Kidney (tissue), 14 donors: ENCODE measurements around the gene C11orf54. TPM values are rescaled to one million over a fixed set of nuclear protein-coding genes. Genes with fewer than 3 reads are reported as not detected.
"Not testable (repeated sequence)": the region's sequence is repeated elsewhere in the genome, so short reads cannot be mapped to it uniquely, and the experiment has no call there.

ENCODE experiments used
- DNase-seq, 5 donors: peaks; one replicate each; pipeline ENCODE4 v3.0.0-alpha.2; 2013 to 2020
- FAIRE-seq: peaks from 2 replicates; lab custom pipeline; 2012; peaks lifted over from hg19 to GRCh38; lab: Jason Lieb, UNC
- H3K27ac ChIP-seq, 2 donors: one replicate each; pipeline ENCODE4 v1.7.0; 2013; ENCODE audit warnings: low read depth in 2 of 2, low read length in 2 of 2, inconsistent platforms in 1 of 2
- H3K27me3 ChIP-seq: one replicate; pipeline ENCODE4 v1.7.1; 2013; ENCODE audit warnings: low read length, inconsistent platforms; ENCODE audit not compliant: control insufficient read depth, insufficient read depth
- H3K36me3 ChIP-seq, 3 donors: one replicate each; pipeline versions ENCODE4 v1.7.0 to v1.7.1; 2013; ENCODE audit warnings: low read length in 3 of 3, control low read depth in 1 of 3, inconsistent platforms in 1 of 3; ENCODE audit not compliant: insufficient read depth in 3 of 3, control insufficient read depth in 2 of 3
- H3K4me1 ChIP-seq, 3 donors: one replicate each; pipeline versions ENCODE4 v1.7.0 to v1.7.1; 2013; ENCODE audit warnings: low read length in 3 of 3, inconsistent platforms in 1 of 3, low read depth in 1 of 3; ENCODE audit not compliant: control insufficient read depth in 2 of 3, insufficient read depth in 2 of 3
- H3K4me3 ChIP-seq, 3 donors: one replicate each; pipeline versions ENCODE4 v1.7.0 to v1.8.1; 2013; ENCODE audit warnings: low read length in 3 of 3, control low read depth in 1 of 3, inconsistent platforms in 1 of 3
- H3K9ac ChIP-seq, 3 donors: one replicate each; pipeline versions ENCODE4 v1.7.0 to v1.7.1; 2013; ENCODE audit warnings: low read length in 3 of 3, control low read depth in 1 of 3, inconsistent platforms in 1 of 3
- H3K9me3 ChIP-seq, 3 donors: one replicate each; pipeline versions ENCODE4 v1.7.0 to v1.7.1; 2013; ENCODE audit warnings: low read length in 3 of 3, control low read depth in 1 of 3, inconsistent platforms in 1 of 3; ENCODE audit not compliant: control insufficient read depth in 2 of 3, insufficient read depth in 1 of 3
- CTCF ChIP-seq: IDR thresholded peaks from 3 replicates; pipeline ENCODE4 v1.5.1; 2012; ENCODE audit warnings: mild to moderate bottlenecking, moderate library complexity, borderline replicate concordance; ENCODE audit not compliant: insufficient read depth; ENCODE audit errors: extremely low read depth
- intact Hi-C: fragments of 100-400 bp; cut with DNase I; formaldehyde crosslinking; loops from one replicate; pipeline ENCODE4 v1.11.1; 2022
- polyA plus RNA-seq: library from polyadenylated mRNA; stranded (reverse); fragments of 350-450 nt; fragmentation: Illumina TruSeq; extraction: RNeasy Lipid Tissue Mini Kit (QIAGEN cat#74804); gene quantifications from one replicate; pipeline ENCODE4 v1.2.3, GENCODE V29; 2014; ENCODE audit warnings: low read depth, low replicate concordance; ENCODE audit not compliant: insufficient read depth
- total RNA-seq: library from RNA; stranded (reverse); fragmentation: NEBNext Ultra II Directional; extraction: Animal tissue kit (Norgen Biotek cat#: 25700); gene quantifications from one replicate; pipeline ENCODE4 v1.2.1, GENCODE V29; 2021
- donor health status: control.
- donor health status: control.
- donor health status: control.
- donor health status: control.
- donor health status: control.
- donor health status: DM: yes; HTN: yes; CAD: no.
- donor health status: Normal renal cell carcinoma (clear cell type).

C11orf54 gene
- total and polyA plus RNA-seq, 2 donors from 2014 or later = 101 to 211 TPM

DNA sequence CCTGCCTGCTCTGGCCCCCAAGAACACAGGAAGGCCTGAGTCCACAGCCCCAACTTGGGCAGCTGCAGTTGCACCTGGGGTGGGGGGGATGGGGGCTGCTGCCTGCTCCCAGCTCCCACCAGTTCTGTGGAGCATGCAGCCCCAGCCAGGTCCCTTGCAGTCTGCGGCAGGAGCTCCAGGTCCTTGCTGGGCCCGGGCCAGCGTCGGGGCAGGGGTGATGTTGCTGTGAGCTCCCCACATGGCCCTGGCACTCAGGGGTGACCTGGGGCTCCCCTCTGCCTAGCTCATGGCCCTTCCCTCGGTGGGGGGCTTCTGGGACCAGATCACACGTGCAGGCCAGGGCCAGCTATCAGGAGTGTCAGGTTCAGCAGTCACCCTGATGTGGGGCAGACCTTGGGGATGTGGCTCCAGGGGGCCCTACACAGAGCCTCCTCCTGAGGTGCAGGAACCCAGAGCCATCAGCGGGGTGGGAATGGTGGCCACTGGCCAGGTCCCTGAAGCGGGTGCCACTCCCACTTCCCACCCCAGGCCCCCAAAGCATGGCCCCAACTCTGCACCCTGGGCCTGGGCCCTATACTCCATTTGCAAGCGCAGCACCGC lies 32.2 kb downstream of the C11orf54 start:
- Histone ChIP-seq H3K27me3 (no peaks in the 10 kb centered on the region), H3K27ac (no peak overlapping the region), H3K36me3 (no peaks in the 10 kb centered on the region), H3K9me3 (no peaks in the 10 kb centered on the region), H3K4me3 (no peak overlapping the region), H3K9ac (no peak overlapping the region), H3K4me1 (no peaks in the 10 kb centered on the region)
- DNase-seq = no peak
- intact Hi-C loops = no loop called here
- no peak for TF ChIP-seq CTCF
- no peak for FAIRE-seq

- H3K4me1 ChIP-seq, H3K36me3 ChIP-seq, H3K4me3 ChIP-seq, H3K9ac ChIP-seq, intact Hi-C loops, FAIRE-seq, H3K27ac ChIP-seq, DNase-seq, H3K9me3 ChIP-seq, H3K27me3 ChIP-seq: not testable (repeated sequence)
Observed at GRCh38 chr11:93774560-93774959, 33.1 kb downstream of the C11orf54 start.

- no peak for FAIRE-seq
Observed at GRCh38 chr11:93775289-93775688, 33.8 kb downstream of the C11orf54 start.

GRCh38 chr11:93783362-93783761 lies 41.9 kb downstream of the C11orf54 start:
- no peak for FAIRE-seq
- intact Hi-C loops = no loop called here

More at GRCh38 chr11:93775289-93775688, 33.8 kb downstream of the C11orf54 start:
- Histone ChIP-seq H3K27ac (no peak overlapping the region), H3K4me3 (no peak overlapping the region), H3K36me3 (no peaks in the 10 kb centered on the region), H3K4me1 (no peaks in the 10 kb centered on the region), H3K9ac (no peak overlapping the region), H3K27me3 (no peaks in the 10 kb centered on the region), H3K9me3 (no peaks in the 10 kb centered on the region)
- intact Hi-C loops = no loop called here
- DNase-seq = no peak
- TF ChIP-seq CTCF = no peak

More at GRCh38 chr11:93783362-93783761, 41.9 kb downstream of the C11orf54 start:
- no peak for DNase-seq
- H3K4me1 ChIP-seq = peaks cover 3 to 8% (median 4%) of the 10 kb centered on the region in 3 donors
- H3K27ac ChIP-seq = no peak overlapping the region
- H3K27me3 ChIP-seq = no peaks in the 10 kb centered on the region
- peak overlapping the region; percentile 70 to 99 (median 75) for H3K4me3 ChIP-seq
- H3K9me3 ChIP-seq = no peaks in the 10 kb centered on the region
- TF ChIP-seq CTCF = no peak
- peak overlapping the region in 2 of 3 donors; percentile 71 to 98 for H3K9ac ChIP-seq
- no peaks in the 10 kb centered on the region for H3K36me3 ChIP-seq
